NCI-H146 treated with DMSO at 0.1 percent for 48 hours (cell line): ENCODE results near the gene RFXAP.

ENCODE experiments used
- DNase-seq: peaks from one replicate; lab custom pipeline; 2025; ENCODE audit not compliant: unreplicated experiment; lab: John Stamatoyannopoulos, UW

RFXAP gene

DNA sequence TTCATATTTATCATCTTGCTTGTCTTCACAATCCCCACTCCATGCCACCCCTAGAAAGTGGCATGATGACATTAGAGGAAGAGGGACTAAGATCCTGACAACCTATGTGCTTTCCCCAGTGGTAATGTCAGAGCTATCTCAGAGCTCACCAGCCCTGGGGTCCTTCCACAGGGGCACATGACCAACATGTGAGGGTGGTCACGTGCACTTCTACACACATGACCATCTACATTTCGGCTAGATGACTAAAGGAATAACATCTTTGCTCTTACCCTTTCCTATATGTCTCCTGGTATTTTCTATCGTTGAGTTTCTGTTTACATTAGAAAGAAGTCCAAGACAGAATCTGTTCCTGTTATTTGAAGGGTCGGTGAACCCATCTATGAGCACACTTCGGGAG is 46.2 kb downstream of the RFXAP start:
- DNase-seq, result no peak

DNA sequence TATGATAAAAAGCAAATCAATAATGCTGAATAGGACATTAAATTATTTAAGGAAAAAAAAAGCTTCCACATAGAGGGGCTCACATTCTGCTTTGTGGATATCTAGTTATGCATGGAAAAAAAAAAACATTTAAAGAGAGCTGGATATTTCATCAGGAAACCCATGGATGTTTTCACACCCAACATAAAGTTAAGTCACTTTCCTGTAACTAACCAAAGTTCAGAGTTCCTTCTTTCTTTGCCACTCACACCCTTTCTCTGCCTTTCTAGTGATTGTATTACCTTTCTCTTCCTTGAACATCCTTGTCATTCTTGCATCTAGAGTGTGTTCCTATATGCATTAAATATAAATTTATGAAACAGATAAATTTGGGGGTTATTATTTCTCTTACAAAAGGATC is 47.2 kb downstream of the RFXAP start:
- DNase-seq, result no peak

DNA sequence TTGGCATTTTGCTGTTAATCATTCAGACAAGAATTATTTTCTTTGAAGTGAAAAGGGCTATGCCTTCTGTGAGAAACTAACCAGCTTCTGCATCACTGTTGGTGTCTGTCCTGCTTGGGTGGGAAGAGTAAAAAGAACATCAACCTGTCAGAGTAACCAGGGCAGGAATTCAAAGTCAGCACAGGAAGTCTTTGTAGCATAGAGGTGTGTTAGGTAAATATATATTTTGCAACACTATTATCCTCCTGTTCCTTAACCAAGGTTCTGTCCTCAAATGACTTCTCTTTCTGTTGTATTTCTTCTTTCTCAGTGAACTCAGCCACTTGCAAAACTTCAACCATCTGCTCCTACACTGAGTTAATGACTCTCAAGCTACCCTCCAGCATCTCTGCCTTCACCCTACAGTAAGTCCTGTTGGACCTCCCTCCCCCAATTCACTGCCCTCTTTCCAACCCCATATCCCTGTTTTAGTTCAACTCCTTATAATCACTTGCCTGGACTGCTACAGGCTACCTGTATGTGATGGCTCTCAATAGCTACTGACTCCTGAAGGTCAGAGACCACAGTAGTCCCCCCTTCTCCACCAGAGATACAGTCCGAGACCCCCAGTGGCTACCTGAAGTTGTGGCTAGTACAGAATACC is 51.1 kb downstream of the RFXAP start:
- no peak for DNase-seq

DNA sequence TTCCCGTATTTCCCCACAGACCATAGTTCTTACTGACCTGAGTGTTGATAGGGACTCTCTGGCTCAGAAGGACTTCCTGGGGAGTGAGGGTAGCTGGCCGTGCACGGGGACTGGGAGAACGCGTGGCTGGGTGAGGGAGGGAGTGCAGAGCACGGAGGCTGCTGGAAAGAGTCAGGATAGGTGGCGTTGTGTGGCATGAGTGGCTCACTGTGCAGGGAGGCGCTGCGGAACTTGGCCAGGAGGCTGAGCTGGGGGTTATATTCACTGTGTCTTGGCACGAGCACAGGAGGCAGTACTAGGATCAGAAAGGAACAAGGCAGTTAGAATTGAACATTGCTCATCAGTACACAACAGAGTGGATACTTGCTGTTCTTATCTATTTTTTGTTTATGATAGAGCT is 53.6 kb downstream of the RFXAP start:
- DNase-seq, result no peak

DNA sequence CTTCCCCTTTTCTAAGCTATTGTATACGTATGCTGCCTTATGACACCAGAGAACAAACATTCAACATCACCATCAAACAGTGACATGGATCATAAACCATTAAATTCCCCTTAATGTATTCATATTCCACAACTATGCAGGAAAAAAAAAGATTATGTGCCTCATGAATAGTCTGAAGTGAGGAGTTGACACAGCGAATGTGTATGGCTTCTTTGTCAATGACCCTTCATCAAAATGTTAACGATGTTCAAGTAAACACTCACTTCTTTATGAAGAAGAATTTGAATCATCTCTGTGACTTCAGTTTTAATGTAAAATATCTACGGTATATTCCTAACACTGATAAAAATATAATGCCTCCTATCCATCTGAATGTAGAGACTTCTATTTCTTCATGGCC is 56.4 kb downstream of the RFXAP start:
- DNase-seq, result no peak

DNA sequence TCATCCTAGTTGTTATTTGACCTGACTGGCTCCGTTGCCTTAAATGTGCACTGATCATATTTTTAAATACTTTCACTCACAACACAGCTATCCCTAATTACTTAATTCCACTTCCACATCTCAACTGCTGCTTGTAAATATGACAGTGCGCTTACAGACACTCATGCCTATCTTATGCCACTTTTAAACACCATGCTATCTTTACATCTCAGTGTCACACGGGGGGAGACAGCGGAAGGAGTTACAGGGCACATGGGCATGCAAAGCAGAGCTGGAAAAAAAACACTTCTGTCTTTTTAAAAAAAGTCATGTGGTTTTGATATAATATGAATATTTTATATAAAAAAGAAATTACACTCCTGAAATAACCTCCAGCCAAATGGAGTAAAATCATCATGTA is 56.9 kb downstream of the RFXAP start:
- DNase-seq, result no peak
